MM.1S (cell line): ENCODE results near the gene SPATA6L.

Source experiments
- DNase-seq: peaks from one replicate; pipeline ENCODE4 v3.0.0-alpha.2; 2015
- H2AFZ ChIP-seq: fragments of 300-600 bp; sonication (generic); 2 replicates; pipeline ENCODE4 v1.6.0; 2016; ENCODE audit warnings: antibody characterized with exemption, low read length
- H3F3A ChIP-seq: fragments of 300-600 bp; sonication (generic); 2 replicates; pipeline ENCODE4 v1.6.1; 2016; ENCODE audit warnings: mild to moderate bottlenecking, antibody characterized with exemption, low read length, moderate library complexity, mixed read lengths; ENCODE audit not compliant: insufficient read depth
- H3K27ac ChIP-seq: fragments of 300-600 bp; sonication (generic); 2 replicates; pipeline ENCODE4 v1.5.1; 2016; ENCODE audit warnings: mild to moderate bottlenecking, low read length
- H3K27me3 ChIP-seq: fragments of 300-600 bp; sonication (generic); replicated peaks from 2 replicates; pipeline ENCODE4 v1.6.0; 2016; ENCODE audit warnings: low read length; ENCODE audit not compliant: insufficient read depth
- H3K36me3 ChIP-seq: fragments of 300-600 bp; sonication (generic); replicated peaks from 2 replicates; pipeline ENCODE4 v1.6.1; 2016; ENCODE audit warnings: mild to moderate bottlenecking, low read length, mixed read lengths; ENCODE audit not compliant: insufficient read depth
- H3K4me1 ChIP-seq: fragments of 300-600 bp; sonication (generic); 2 replicates; pipeline ENCODE4 v1.6.1; 2016; ENCODE audit warnings: low read length, mixed read lengths
- H3K4me2 ChIP-seq: fragments of 300-600 bp; sonication (generic); 2 replicates; pipeline ENCODE4 v1.6.0; 2016; ENCODE audit warnings: low read depth, low read length
- H3K4me3 ChIP-seq: fragments of 300-600 bp; sonication (generic); 2 replicates; pipeline ENCODE4 v1.5.1; 2016; ENCODE audit warnings: low read length, mixed read lengths
- H3K79me2 ChIP-seq: fragments of 300-600 bp; sonication (generic); 2 replicates; pipeline ENCODE4 v1.6.1; 2016; ENCODE audit warnings: mixed run types, low read length, mixed read lengths
- H3K9ac ChIP-seq: fragments of 300-600 bp; sonication (generic); 2 replicates; pipeline ENCODE4 v1.6.1; 2016; ENCODE audit warnings: low read length, mixed read lengths
- H3K9me2 ChIP-seq: fragments of 300-600 bp; sonication (generic); replicated peaks from 2 replicates; pipeline ENCODE4 v1.6.1; 2016; ENCODE audit warnings: mild to moderate bottlenecking, low read length, mixed read lengths; ENCODE audit not compliant: insufficient read depth
- H3K9me3 ChIP-seq: fragments of 300-600 bp; sonication (generic); replicated peaks from 2 replicates; pipeline ENCODE4 v1.6.1; 2016; ENCODE audit warnings: mild to moderate bottlenecking, low read length, mixed read lengths; ENCODE audit not compliant: insufficient read depth
- H4K20me1 ChIP-seq: fragments of 300-600 bp; sonication (generic); 2 replicates; pipeline ENCODE4 v1.6.1; 2016; ENCODE audit warnings: mild to moderate bottlenecking, low read length, moderate library complexity, mixed read lengths; ENCODE audit not compliant: insufficient read depth
- CTCF ChIP-seq: fragments of 300-600 bp; sonication (generic); IDR thresholded peaks from 2 replicates; pipeline ENCODE4 v1.5.1; 2016; ENCODE audit warnings: antibody characterized with exemption, low read length, mixed read lengths
- EZH2 ChIP-seq: fragments of 300-600 bp; sonication (generic); optimal IDR thresholded peaks from 2 replicates; pipeline ENCODE3; 2017; ENCODE audit warnings: low read depth, mild to moderate bottlenecking, antibody characterized with exemption, low read length, mixed read lengths
- EZH2phosphoT487 ChIP-seq: fragments of 300-600 bp; sonication (generic); IDR thresholded peaks from 2 replicates; pipeline ENCODE4 v1.6.1; 2018; ENCODE audit warnings: antibody characterized with exemption, low read length

SPATA6L gene

GRCh38 chr9:4594994-4595393 lies 71.3 kb downstream of the SPATA6L start:
- Histone ChIP-seq H2AFZ (no peak overlapping the region), H3K36me3 (no peaks in the 10 kb centered on the region), H3K4me3 (no peak overlapping the region), H3F3A (no peaks in the 10 kb centered on the region), H3K27ac (no peak overlapping the region), H4K20me1 (no peaks in the 10 kb centered on the region), H3K9me2 (no peaks in the 10 kb centered on the region), H3K9me3 (no peaks in the 10 kb centered on the region), H3K4me2 (no peak overlapping the region), H3K27me3 (no peaks in the 10 kb centered on the region), H3K9ac (no peak overlapping the region), H3K4me1 (no peaks in the 10 kb centered on the region), H3K79me2 (no peaks in the 10 kb centered on the region)
- TF ChIP-seq CTCF (no peak), EZH2phosphoT487 (no peak), EZH2 (no peak)
- no peak for DNase-seq

GRCh38 chr9:4594545-4594944 lies 71.7 kb downstream of the SPATA6L start:
- no peak overlapping the region for H3K4me3 ChIP-seq
- H3F3A ChIP-seq: no peaks in the 10 kb centered on the region
- H3K27ac ChIP-seq: no peak overlapping the region
- no peaks in the 10 kb centered on the region for H3K9me2 ChIP-seq
- H3K4me1 ChIP-seq: no peaks in the 10 kb centered on the region
- no peak overlapping the region for H2AFZ ChIP-seq
- H3K9me3 ChIP-seq: no peaks in the 10 kb centered on the region
- H3K9ac ChIP-seq: no peak overlapping the region
- no peak for DNase-seq
- TF ChIP-seq CTCF (no peak), EZH2phosphoT487 (no peak), EZH2 (no peak)
- H3K27me3 ChIP-seq: no peaks in the 10 kb centered on the region
- no peaks in the 10 kb centered on the region for H3K79me2 ChIP-seq
- no peaks in the 10 kb centered on the region for H4K20me1 ChIP-seq
- H3K36me3 ChIP-seq: no peaks in the 10 kb centered on the region
- H3K4me2 ChIP-seq: no peak overlapping the region

GRCh38 chr9:4592886-4593285 lies 73.4 kb downstream of the SPATA6L start:
- Histone ChIP-seq H3K9me3 (no peaks in the 10 kb centered on the region), H3K4me1 (no peaks in the 10 kb centered on the region), H3K27me3 (no peaks in the 10 kb centered on the region), H3F3A (no peaks in the 10 kb centered on the region), H3K9ac (no peak overlapping the region), H3K27ac (no peak overlapping the region), H3K36me3 (no peaks in the 10 kb centered on the region), H3K4me2 (no peak overlapping the region), H4K20me1 (no peaks in the 10 kb centered on the region), H3K4me3 (no peak overlapping the region), H2AFZ (no peak overlapping the region), H3K9me2 (no peaks in the 10 kb centered on the region), H3K79me2 (no peaks in the 10 kb centered on the region)
- TF ChIP-seq CTCF (no peak), EZH2phosphoT487 (no peak)
- DNase-seq: no peak

- Histone ChIP-seq H3K9me3 (no peaks in the 10 kb centered on the region), H3K4me3 (no peak overlapping the region), H3K79me2 (no peaks in the 10 kb centered on the region), H3K4me2 (no peak overlapping the region), H3K36me3 (no peaks in the 10 kb centered on the region), H3F3A (no peaks in the 10 kb centered on the region), H3K9me2 (no peaks in the 10 kb centered on the region), H3K27me3 (no peaks in the 10 kb centered on the region), H2AFZ (no peak overlapping the region), H3K9ac (no peak overlapping the region), H3K27ac (no peak overlapping the region), H4K20me1 (no peaks in the 10 kb centered on the region), H3K4me1 (no peaks in the 10 kb centered on the region)
- no peak for DNase-seq
- TF ChIP-seq CTCF (no peak), EZH2phosphoT487 (no peak), EZH2 (no peak)
Measured at GRCh38 chr9:4592295-4592694, 74.0 kb downstream of the SPATA6L start.
